OCI-LY7 (cell line): Measurements from ENCODE around the gene CALU. TPM values are rescaled to one million over a fixed set of nuclear protein-coding genes. Genes with fewer than 3 reads are reported as not detected.

Source experiments
- BruUV-seq: library from RNA; stranded (reverse); fragments of 400-500 nt; replicated peaks from 2 replicates; lab custom pipeline; 2021; lab: Mats Ljungman, UMichigan
- CTCF ChIA-PET: fragments of 300-600 bp; sonication (Branson Sonifier 250); formaldehyde crosslinking; loops from one replicate; lab custom pipeline; 2022; ENCODE audit warnings: antibody characterized with exemption; ENCODE audit not compliant: unreplicated experiment; lab: Charles Lee
- POLR2A ChIA-PET: fragments of 300-600 bp; sonication (Branson Sonifier 250); formaldehyde crosslinking; loops from one replicate; lab custom pipeline; 2022; ENCODE audit warnings: antibody characterized with exemption; lab: Charles Lee
- DNase-seq: peaks from one replicate; pipeline ENCODE4 v3.0.0-alpha.2; 2015; ENCODE audit warnings: low spot score
- H2AFZ ChIP-seq: fragments of 200-600 bp; sonication (generic), shearing (Covaris generic); 2 replicates; pipeline ENCODE4 v1.6.1; 2014; ENCODE audit warnings: mild to moderate bottlenecking, antibody characterized with exemption, low read length, moderate library complexity
- H3K27ac ChIP-seq: fragments of 200-600 bp; sonication (generic); 2 replicates; pipeline ENCODE4 v1.5.1; 2014; ENCODE audit warnings: mixed run types, low read depth, mild to moderate bottlenecking, moderate library complexity, low read length, inconsistent platforms; ENCODE audit not compliant: poor library complexity, severe bottlenecking
- H3K36me3 ChIP-seq: fragments of 200-600 bp; sonication (generic); 2 replicates; pipeline ENCODE4 v1.6.1; 2014; ENCODE audit warnings: mild to moderate bottlenecking, antibody characterized with exemption, low read length, moderate library complexity, mixed read lengths; ENCODE audit not compliant: insufficient read depth
- H3K4me1 ChIP-seq: fragments of 200-600 bp; sonication (generic); 2 replicates; pipeline ENCODE4 v1.5.1; 2014; ENCODE audit warnings: mild to moderate bottlenecking, low read length; ENCODE audit not compliant: insufficient read depth, poor library complexity, severe bottlenecking
- H3K4me2 ChIP-seq: fragments of 200-600 bp; sonication (generic); 2 replicates; pipeline ENCODE4 v1.6.1; 2014; ENCODE audit warnings: mild to moderate bottlenecking, low read length
- H3K4me3 ChIP-seq: fragments of 200-600 bp; sonication (generic); 2 replicates; pipeline ENCODE4 v1.5.1; 2014; ENCODE audit warnings: mild to moderate bottlenecking, low read depth, low read length; ENCODE audit not compliant: poor library complexity, severe bottlenecking
- H3K79me2 ChIP-seq: fragments of 200-600 bp; sonication (generic); 2 replicates; pipeline ENCODE4 v1.6.1; 2016; ENCODE audit warnings: low read depth, mild to moderate bottlenecking, low read length, moderate library complexity, mixed read lengths; ENCODE audit not compliant: insufficient read depth
- H3K9me2 ChIP-seq: fragments of 200-600 bp; sonication (generic); 2 replicates; pipeline ENCODE4 v1.6.1; 2016; ENCODE audit warnings: mild to moderate bottlenecking, low read length, mixed read lengths; ENCODE audit not compliant: insufficient read depth
- H3K9me3 ChIP-seq: fragments of 200-600 bp; sonication (generic); 2 replicates; pipeline ENCODE4 v1.6.1; 2014; ENCODE audit warnings: mild to moderate bottlenecking, mixed run types, low read length, mixed read lengths
- H4K20me1 ChIP-seq: fragments of 200-600 bp; sonication (generic); 2 replicates; pipeline ENCODE4 v1.6.1; 2014; ENCODE audit warnings: mild to moderate bottlenecking, antibody characterized with exemption, low read length, moderate library complexity, mixed read lengths; ENCODE audit not compliant: insufficient read depth
- CTCF ChIP-seq: fragments of 200-600 bp; sonication (generic); conservative IDR thresholded peaks from 2 replicates; pipeline ENCODE4 v1.5.1; 2014; ENCODE audit warnings: mild to moderate bottlenecking, antibody characterized with exemption, low read length, moderate library complexity, mixed read lengths
- EZH2phosphoT487 ChIP-seq: fragments of 200-600 bp; sonication (generic); IDR thresholded peaks from 2 replicates; pipeline ENCODE4 v1.6.1; 2018; ENCODE audit warnings: low read depth, borderline replicate concordance, mild to moderate bottlenecking, mixed run types, antibody characterized with exemption, low read length, moderate library complexity, mixed read lengths
- intact Hi-C: fragments of 100-400 bp; cut with micrococcal nuclease; formaldehyde crosslinking; loops from one replicate; pipeline ENCODE4 v1.10.0; 2022; ENCODE audit not compliant: unreplicated experiment
- total RNA-seq, 2 experiments: library from RNA; depleted of rRNA in 1 of 2; stranded (reverse); fragments of >200 nt in 1 of 2; shearing (Covaris generic) in 1 of 2; gene quantifications; 2 replicates each; pipeline ENCODE4 v1.2.3, GENCODE V29; 2014 to 2022

Gene CALU
- total RNA-seq, 2 experiments from 2014 or later = 45.6 to 52.8 TPM

- Histone ChIP-seq H3K9me2 (no peaks in the 10 kb centered on the region), H3K4me1 (peaks cover 16% of the 10 kb centered on the region), H2AFZ (no peak overlapping the region), H3K4me3 (no peak overlapping the region), H3K4me2 (peak overlapping the region; percentile 88; the same call in 1 of the 2 replicates), H3K9me3 (no peaks in the 10 kb centered on the region), H3K79me2 (no peaks in the 10 kb centered on the region), H4K20me1 (no peaks in the 10 kb centered on the region), H3K36me3 (no peaks in the 10 kb centered on the region), H3K27ac (no peak overlapping the region)
- BruUV-seq = no TSS peak
- POLR2A ChIA-PET = no interaction called here
- TF ChIP-seq CTCF = 0 out of 2 replicates have a peak, but pooled peaks have one; percentile 23
- TF ChIP-seq EZH2phosphoT487 = no peak
- DNase-seq = peak; percentile 17
- intact Hi-C loops = loop anchor here (5.0 kb wide), 2 partner anchors 90 to 300 kb away; no protein-coding TSS in a partner anchor
- CTCF ChIA-PET = no interaction called here
Observed at GRCh38 chr7:128792471-128793180, 53.5 kb downstream of the CALU start.

- Histone ChIP-seq H2AFZ (no peak overlapping the region), H3K79me2 (no peaks in the 10 kb centered on the region), H3K36me3 (no peaks in the 10 kb centered on the region), H3K9me2 (no peaks in the 10 kb centered on the region), H3K9me3 (no peaks in the 10 kb centered on the region), H3K4me1 (peaks cover 16% of the 10 kb centered on the region), H3K4me2 (no peak overlapping the region), H3K4me3 (no peak overlapping the region), H4K20me1 (no peaks in the 10 kb centered on the region), H3K27ac (no peak overlapping the region)
- intact Hi-C loops = loop anchor here (5.0 kb wide), 2 partner anchors 89 to 299 kb away; no protein-coding TSS in a partner anchor
- TF ChIP-seq CTCF = no peak
- no peak for TF ChIP-seq EZH2phosphoT487
- DNase-seq = no peak
- ChIA-PET POLR2A (no interaction called here), CTCF (no interaction called here)
- BruUV-seq = no TSS peak
Observed at GRCh38 chr7:128793181-128793547, 54.0 kb downstream of the CALU start.

GRCh38 chr7:128794020-128794419, 54.9 kb downstream of the CALU start:
- no peaks in the 10 kb centered on the region for H3K9me2 ChIP-seq

More at GRCh38 chr7:128794020-128794419, 54.9 kb downstream of the CALU start:
- POLR2A ChIA-PET = no interaction called here
- intact Hi-C loops = loop anchor here (5.0 kb wide), 2 partner anchors 88 to 298 kb away; no protein-coding TSS in a partner anchor
- no peaks in the 10 kb centered on the region for H3K79me2 ChIP-seq
- DNase-seq = peak; percentile 49
- no peak overlapping the region for H3K4me2 ChIP-seq
- CTCF ChIA-PET = no interaction called here
- TF ChIP-seq EZH2phosphoT487 (no peak), CTCF (peak; percentile 68)
- peaks cover 16% of the 10 kb centered on the region for H3K4me1 ChIP-seq
- H3K9me3 ChIP-seq = no peaks in the 10 kb centered on the region
- no peaks in the 10 kb centered on the region for H4K20me1 ChIP-seq
- H3K27ac ChIP-seq = no peak overlapping the region
- no TSS peak for BruUV-seq
- no peak overlapping the region for H2AFZ ChIP-seq
- no peak overlapping the region for H3K4me3 ChIP-seq
- H3K36me3 ChIP-seq = no peaks in the 10 kb centered on the region
